Measurements from ENCODE around the gene PEAK1.
"Not testable (repeated sequence)": the region's sequence is repeated elsewhere in the genome, so short reads cannot be mapped to it uniquely, and the experiment has no call there.

Gene PEAK1

GRCh38 chr15:77410157-77410500, 9.8 kb downstream of the PEAK1 start:
- not testable (repeated sequence) for H3K36me3 ChIP-seq (ENCODE audit: control insufficient read depth, insufficient read depth, low read length); H3K4me3 ChIP-seq (ENCODE audit: low read length); H3K4me1 ChIP-seq (ENCODE audit: control insufficient read depth, insufficient read depth, low read length); H3K27me3 ChIP-seq (ENCODE audit: control insufficient read depth, insufficient read depth, low read length); H3K9ac ChIP-seq (ENCODE audit: low read length); H3K27ac ChIP-seq (ENCODE audit: low read depth, low read length)

GRCh38 chr15:77409259-77410156, 10.4 kb downstream of the PEAK1 start:
- Histone ChIP-seq H3K27me3 (ENCODE audit: control insufficient read depth, insufficient read depth, low read length) (no peaks in the 10 kb centered on the region), H3K27ac (ENCODE audit: low read depth, low read length) (no peak overlapping the region), H3K4me3 (ENCODE audit: low read length) (no peak overlapping the region), H3K36me3 (ENCODE audit: control insufficient read depth, insufficient read depth, low read length) (no peaks in the 10 kb centered on the region), H3K4me1 (ENCODE audit: control insufficient read depth, insufficient read depth, low read length) (no peaks in the 10 kb centered on the region), H3K9ac (ENCODE audit: low read length) (no peak overlapping the region)

GRCh38 chr15:77406846-77407245, 13.1 kb downstream of the PEAK1 start:
- Histone ChIP-seq H3K27ac (ENCODE audit: low read depth, low read length) (no peak overlapping the region), H3K36me3 (ENCODE audit: control insufficient read depth, insufficient read depth, low read length) (no peaks in the 10 kb centered on the region)

GRCh38 chr15:77406173-77406759, 13.6 kb downstream of the PEAK1 start:
- not testable (repeated sequence) for H3K4me1 ChIP-seq (ENCODE audit: control insufficient read depth, insufficient read depth, low read length); H3K4me3 ChIP-seq (ENCODE audit: low read length); H3K9ac ChIP-seq (ENCODE audit: low read length); H3K27me3 ChIP-seq (ENCODE audit: control insufficient read depth, insufficient read depth, low read length); H3K36me3 ChIP-seq (ENCODE audit: control insufficient read depth, insufficient read depth, low read length); H3K27ac ChIP-seq (ENCODE audit: low read depth, low read length)

More at GRCh38 chr15:77406846-77407245, 13.1 kb downstream of the PEAK1 start:
- Histone ChIP-seq H3K4me3 (ENCODE audit: low read length) (no peak overlapping the region), H3K4me1 (ENCODE audit: control insufficient read depth, insufficient read depth, low read length) (no peaks in the 10 kb centered on the region), H3K9ac (ENCODE audit: low read length) (no peak overlapping the region), H3K27me3 (ENCODE audit: control insufficient read depth, insufficient read depth, low read length) (no peaks in the 10 kb centered on the region)

GRCh38 chr15:77402740-77403379, 17.0 kb downstream of the PEAK1 start:
- Histone ChIP-seq H3K27ac (ENCODE audit: low read depth, low read length) (no peak overlapping the region), H3K9ac (ENCODE audit: low read length) (no peak overlapping the region)

GRCh38 chr15:77400258-77400657, 19.6 kb downstream of the PEAK1 start:
- H3K4me3 ChIP-seq (ENCODE audit: low read length): no peak overlapping the region
- H3K27ac ChIP-seq (ENCODE audit: low read depth, low read length): no peak overlapping the region
- no peak overlapping the region for H3K9ac ChIP-seq (ENCODE audit: low read length)
- H3K4me1 ChIP-seq (ENCODE audit: control insufficient read depth, insufficient read depth, low read length): no peaks in the 10 kb centered on the region
- no peaks in the 10 kb centered on the region for H3K36me3 ChIP-seq (ENCODE audit: control insufficient read depth, insufficient read depth, low read length)
- no peaks in the 10 kb centered on the region for H3K27me3 ChIP-seq (ENCODE audit: control insufficient read depth, insufficient read depth, low read length)

More at GRCh38 chr15:77402740-77403379, 17.0 kb downstream of the PEAK1 start:
- Histone ChIP-seq H3K36me3 (ENCODE audit: control insufficient read depth, insufficient read depth, low read length) (no peaks in the 10 kb centered on the region), H3K4me3 (ENCODE audit: low read length) (no peak overlapping the region), H3K27me3 (ENCODE audit: control insufficient read depth, insufficient read depth, low read length) (no peaks in the 10 kb centered on the region), H3K4me1 (ENCODE audit: control insufficient read depth, insufficient read depth, low read length) (no peaks in the 10 kb centered on the region)

- Histone ChIP-seq H3K36me3 (ENCODE audit: control insufficient read depth, insufficient read depth, low read length) (no peaks in the 10 kb centered on the region), H3K4me1 (ENCODE audit: control insufficient read depth, insufficient read depth, low read length) (no peaks in the 10 kb centered on the region), H3K27ac (ENCODE audit: low read depth, low read length) (no peak overlapping the region), H3K27me3 (ENCODE audit: control insufficient read depth, insufficient read depth, low read length) (no peaks in the 10 kb centered on the region), H3K4me3 (ENCODE audit: low read length) (no peak overlapping the region), H3K9ac (ENCODE audit: low read length) (no peak overlapping the region)
These were observed 21.0 kb downstream of the PEAK1 start for GRCh38 chr15:77398927-77399326.

GRCh38 chr15:77396692-77397091, 23.2 kb downstream of the PEAK1 start:
- H3K9ac ChIP-seq (ENCODE audit: low read length): no peak overlapping the region
- H3K27me3 ChIP-seq (ENCODE audit: control insufficient read depth, insufficient read depth, low read length): no peaks in the 10 kb centered on the region
- no peak overlapping the region for H3K27ac ChIP-seq (ENCODE audit: low read depth, low read length)
- no peaks in the 10 kb centered on the region for H3K36me3 ChIP-seq (ENCODE audit: control insufficient read depth, insufficient read depth, low read length)
- H3K4me3 ChIP-seq (ENCODE audit: low read length): no peak overlapping the region
- no peaks in the 10 kb centered on the region for H3K4me1 ChIP-seq (ENCODE audit: control insufficient read depth, insufficient read depth, low read length)

GRCh38 chr15:77395013-77395774, 24.7 kb downstream of the PEAK1 start:
- Histone ChIP-seq H3K4me1 (ENCODE audit: control insufficient read depth, insufficient read depth, low read length) (no peaks in the 10 kb centered on the region), H3K27me3 (ENCODE audit: control insufficient read depth, insufficient read depth, low read length) (no peaks in the 10 kb centered on the region), H3K27ac (ENCODE audit: low read depth, low read length) (no peak overlapping the region), H3K4me3 (ENCODE audit: low read length) (no peak overlapping the region), H3K9ac (ENCODE audit: low read length) (no peak overlapping the region), H3K36me3 (ENCODE audit: control insufficient read depth, insufficient read depth, low read length) (no peaks in the 10 kb centered on the region)

- no peak overlapping the region for H3K4me3 ChIP-seq (ENCODE audit: low read length)
- no peaks in the 10 kb centered on the region for H3K36me3 ChIP-seq (ENCODE audit: control insufficient read depth, insufficient read depth, low read length)
- no peak overlapping the region for H3K27ac ChIP-seq (ENCODE audit: low read depth, low read length)
- no peaks in the 10 kb centered on the region for H3K4me1 ChIP-seq (ENCODE audit: control insufficient read depth, insufficient read depth, low read length)
- H3K27me3 ChIP-seq (ENCODE audit: control insufficient read depth, insufficient read depth, low read length): no peaks in the 10 kb centered on the region
- H3K9ac ChIP-seq (ENCODE audit: low read length): no peak overlapping the region
These were observed 26.4 kb downstream of the PEAK1 start for GRCh38 chr15:77393471-77393840.

- Histone ChIP-seq H3K9ac (ENCODE audit: low read length) (no peak overlapping the region), H3K27me3 (ENCODE audit: control insufficient read depth, insufficient read depth, low read length) (no peaks in the 10 kb centered on the region), H3K4me1 (ENCODE audit: control insufficient read depth, insufficient read depth, low read length) (no peaks in the 10 kb centered on the region), H3K36me3 (ENCODE audit: control insufficient read depth, insufficient read depth, low read length) (no peaks in the 10 kb centered on the region), H3K27ac (ENCODE audit: low read depth, low read length) (no peak overlapping the region), H3K4me3 (ENCODE audit: low read length) (no peak overlapping the region)
These were observed 27.0 kb downstream of the PEAK1 start for GRCh38 chr15:77392762-77393470.

All from rectal smooth muscle tissue (tissue), 1 donor.